Vagina (tissue), 2 donors: ENCODE data around the gene MTFMT.

Source experiments
- CTCF ChIP-seq, 3 experiments: fragments of 450-650 bp in 2 of 3; fragments of 200-600 bp in 1 of 3; sonication (generic) in 1 of 3; IDR thresholded peaks; one replicate each; pipeline ENCODE4 v1.5.1; 2017 to 2019; ENCODE audit warnings: antibody characterized with exemption in 3 of 3, mild to moderate bottlenecking in 2 of 3, moderate library complexity in 2 of 3
- POLR2A ChIP-seq, 2 donors: fragments of 450-650 bp; IDR thresholded peaks; one replicate each; pipeline ENCODE4 v1.6.1; 2017; ENCODE audit warnings: antibody characterized with exemption in 2 of 2, mild to moderate bottlenecking in 2 of 2, moderate library complexity in 2 of 2
- POLR2AphosphoS5 ChIP-seq, 2 donors: sonication (generic); formaldehyde crosslinking; IDR thresholded peaks; one replicate each; pipeline ENCODE4 v1.9.0; 2017; ENCODE audit warnings: antibody characterized with exemption in 2 of 2, mild to moderate bottlenecking in 2 of 2, low read depth in 1 of 2; ENCODE audit not compliant: insufficient read depth in 1 of 2

GRCh38 chr15:65062726-65063125 is 33.3 kb upstream of the MTFMT start:
- no peak for TF ChIP-seq CTCF (IDR thresholded peaks at IDR 0.05)
- no peak for TF ChIP-seq POLR2A (IDR thresholded peaks at IDR 0.05)
- TF ChIP-seq POLR2AphosphoS5 (IDR thresholded peaks at IDR 0.05; ENCODE audit: insufficient read depth in 1 of 2, low read depth in 1 of 2): no peak
